Pons (tissue), 1 donor: ENCODE results near the gene DLX3.
A peak's percentile ranks its signal among the peaks of the same experiment; 100 is the strongest.
"Not testable (repeated sequence)": the region's sequence is repeated elsewhere in the genome, so short reads cannot be mapped to it uniquely, and the experiment has no call there.

Experiments used
- DNase-seq: peaks from one replicate; pipeline ENCODE4 v3.0.0-alpha.2; 2016; ENCODE audit warnings: low spot score

The DLX3 gene

DNA sequence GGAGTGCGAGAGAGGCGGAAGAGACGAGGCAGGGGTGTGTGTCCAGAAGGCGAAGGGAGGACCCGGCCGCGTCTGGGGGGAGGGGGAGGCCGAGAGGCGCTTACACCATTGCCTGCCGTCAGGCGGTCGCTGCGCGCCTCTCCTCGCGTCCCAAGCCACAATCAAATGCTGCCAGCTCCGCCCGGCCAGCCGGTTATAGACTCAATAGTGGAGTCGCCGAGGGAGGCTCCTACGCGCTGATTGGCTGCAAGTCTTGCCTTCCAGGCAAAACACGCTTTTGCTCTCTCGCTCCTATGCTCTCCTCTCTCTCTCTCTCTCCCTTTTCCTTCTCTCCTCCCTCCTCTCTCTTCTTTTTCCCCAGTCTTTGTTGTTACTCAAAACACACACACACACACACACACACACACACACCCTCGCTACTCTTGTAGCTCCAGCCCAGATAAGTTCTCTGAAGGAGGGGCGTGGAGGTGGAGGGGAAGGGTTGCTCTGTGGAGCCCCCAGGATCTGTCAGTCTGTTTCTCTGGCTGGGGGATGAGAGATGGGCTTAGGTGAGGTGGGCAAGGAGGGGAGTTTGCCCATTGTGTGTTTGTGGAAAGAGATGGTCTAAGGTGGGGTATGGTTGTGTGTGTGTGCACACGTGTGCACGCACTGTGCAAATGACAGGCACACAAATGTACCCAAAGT, at the start of gene DLX3:
DLX3 (minus strand) TSS at position 170 of the 684 bp plus-strand sequence. CDS start 226 bp downstream, outside the sequence.
- DNase-seq = no peak

DNA sequence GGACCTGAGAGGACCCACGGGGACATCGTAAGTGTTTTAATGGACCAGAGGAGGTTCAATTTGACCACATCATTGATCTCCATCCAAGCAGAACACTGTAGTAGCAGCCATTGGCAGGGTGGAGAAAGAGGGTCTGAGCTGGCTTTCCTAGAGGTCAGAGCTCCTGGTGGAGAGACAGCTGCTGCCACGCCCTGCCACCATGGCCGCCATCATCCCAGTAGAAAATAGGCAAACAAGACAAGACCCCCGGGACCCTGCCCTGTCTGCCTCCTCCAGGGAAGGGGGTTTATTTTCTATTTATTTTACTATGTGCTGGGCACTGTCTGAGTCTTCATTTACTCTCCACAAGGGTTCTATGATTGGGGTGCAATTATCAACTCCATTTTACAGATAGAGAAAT, 49.5 kb upstream of the DLX3 start:
- no peak for DNase-seq

DNA sequence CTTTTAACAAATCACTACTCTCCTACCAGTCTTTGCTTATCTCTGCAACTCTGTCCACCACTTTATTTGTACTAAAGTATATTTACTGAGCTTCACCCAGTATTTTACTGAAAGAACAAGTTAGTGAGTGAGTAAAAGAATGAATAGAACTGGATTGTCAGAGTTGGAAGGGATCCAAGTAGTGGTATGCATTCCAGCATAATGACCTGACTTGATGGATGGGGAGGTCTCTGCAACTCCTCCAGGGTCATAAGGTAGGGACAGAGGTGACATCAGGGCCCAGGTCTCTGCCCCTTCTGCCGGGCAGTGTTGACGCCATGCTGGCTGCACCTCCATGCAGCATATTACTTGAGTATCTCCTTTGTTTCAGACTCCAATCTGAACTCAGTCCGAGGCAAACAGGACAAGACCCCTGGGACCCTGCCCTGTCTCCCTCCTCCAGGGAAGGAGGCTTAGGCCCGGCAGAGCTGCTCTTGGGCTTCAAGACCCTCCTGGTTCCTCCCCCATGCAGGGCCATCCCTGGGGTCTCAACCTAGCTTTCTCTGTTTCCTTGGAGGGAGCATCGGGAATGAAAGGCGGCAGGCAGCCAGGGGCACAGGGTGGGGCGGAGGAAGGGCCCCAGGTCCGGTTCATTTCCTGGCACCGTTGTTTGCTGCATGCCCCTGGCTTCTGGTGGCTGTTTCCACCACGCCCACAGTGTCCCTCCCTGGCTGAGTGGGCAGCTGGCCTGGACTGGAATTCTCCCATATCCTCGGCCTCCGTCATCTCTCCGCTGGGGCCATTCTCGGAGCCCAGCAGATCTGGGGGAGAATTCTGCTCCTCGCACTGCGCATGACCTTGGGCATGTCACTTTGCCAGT, 48.5 kb upstream of the DLX3 start:
- DNase-seq = no peak

DNA sequence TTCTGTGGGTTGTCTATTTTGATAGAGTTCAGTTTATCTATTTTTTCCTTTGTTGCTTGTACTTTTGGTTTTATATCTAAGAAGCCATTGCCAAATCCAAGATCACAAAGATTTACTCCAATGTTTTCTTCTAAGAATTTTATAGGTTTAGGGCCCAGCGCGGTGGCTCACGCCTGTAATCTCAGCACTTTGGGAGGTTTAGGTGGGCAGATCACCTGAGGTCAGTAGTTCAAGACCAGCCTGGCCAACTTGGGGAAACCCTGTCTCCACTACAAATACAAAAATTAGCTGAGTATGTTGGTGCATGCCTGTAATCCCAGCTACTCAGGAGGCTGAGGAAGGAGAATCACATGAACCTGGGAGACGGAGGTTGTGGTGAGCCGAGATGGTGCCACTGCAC, 47.2 kb upstream of the DLX3 start:
- no peak for DNase-seq

DNA sequence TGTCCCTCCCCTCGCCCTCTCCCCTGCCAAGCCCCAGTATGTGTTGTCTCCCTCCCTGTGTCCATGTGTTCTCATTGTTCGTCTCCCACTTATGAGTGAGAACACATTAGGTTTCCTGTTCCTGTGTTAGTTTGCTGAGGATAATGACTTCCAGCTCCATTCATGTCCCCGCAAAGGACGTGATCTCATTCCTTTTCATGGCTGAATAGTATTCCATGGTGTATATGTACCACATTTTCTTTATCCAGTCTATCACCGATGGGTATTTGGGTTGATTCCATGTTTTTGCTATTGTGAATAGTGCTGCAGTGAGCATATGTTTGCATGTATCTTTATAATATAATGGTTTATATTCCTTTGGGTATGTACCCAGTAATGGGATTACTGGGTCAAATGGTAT, 45.5 kb upstream of the DLX3 start:
- DNase-seq = not testable (repeated sequence)

DNA sequence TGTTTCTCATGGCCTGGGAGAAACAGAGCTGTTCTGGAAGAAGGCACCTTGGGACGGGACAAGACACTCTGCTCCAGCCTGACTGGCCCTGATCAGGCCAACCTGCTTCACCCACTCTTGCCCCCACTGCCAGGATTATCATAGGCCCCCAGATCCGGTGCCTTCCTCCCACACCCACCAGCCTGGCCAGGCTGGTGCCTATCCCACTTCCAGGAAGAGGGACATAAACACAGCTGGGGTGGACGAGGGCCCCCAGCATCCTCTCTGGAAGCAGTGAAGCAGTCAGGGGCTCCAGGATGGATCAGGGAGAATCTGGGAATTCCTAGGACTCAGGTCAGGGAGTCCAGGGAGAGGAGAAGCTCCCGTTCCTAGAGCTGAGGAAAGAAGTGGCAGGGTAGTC, 44.0 kb upstream of the DLX3 start:
- DNase-seq = no peak

DNA sequence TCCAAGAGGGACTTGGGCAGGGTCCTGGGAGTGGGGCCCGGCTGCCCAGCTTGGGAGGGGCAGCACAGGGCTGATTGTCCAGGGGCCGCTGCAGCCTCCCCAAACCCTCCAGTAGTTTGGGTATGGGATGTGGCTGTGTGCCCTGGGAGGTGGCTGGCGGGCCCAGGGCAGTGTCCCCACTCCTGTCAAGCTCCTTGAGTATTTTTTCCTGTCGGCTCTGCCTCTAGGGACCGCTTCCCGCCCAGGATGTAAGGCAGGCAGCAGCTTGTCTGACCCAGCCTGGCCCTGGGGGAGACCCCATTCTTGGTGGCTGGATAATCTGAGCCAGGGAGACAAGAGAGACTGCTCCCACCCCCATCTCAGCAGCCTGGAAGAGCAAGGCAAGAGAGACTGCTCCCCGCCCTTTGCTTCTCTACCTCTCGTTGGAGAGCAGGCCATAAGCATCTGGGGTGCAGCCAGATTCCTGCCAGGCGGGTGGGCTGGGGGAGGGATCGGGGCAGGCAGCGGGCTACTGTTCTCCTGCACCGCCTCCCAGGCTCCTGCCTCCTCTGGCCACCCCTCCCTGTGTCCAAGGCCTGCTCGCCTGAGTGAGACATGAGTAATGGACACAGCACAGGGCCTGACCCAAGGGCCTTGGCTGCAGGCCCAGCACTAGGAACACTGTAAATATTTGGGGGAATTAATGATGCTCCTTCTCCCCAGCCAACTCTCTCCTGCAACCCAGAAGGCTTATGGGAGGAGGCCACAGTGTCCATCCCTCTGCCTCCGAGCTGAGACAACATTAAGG, 42.5 kb upstream of the DLX3 start:
- DNase-seq = no peak

DNA sequence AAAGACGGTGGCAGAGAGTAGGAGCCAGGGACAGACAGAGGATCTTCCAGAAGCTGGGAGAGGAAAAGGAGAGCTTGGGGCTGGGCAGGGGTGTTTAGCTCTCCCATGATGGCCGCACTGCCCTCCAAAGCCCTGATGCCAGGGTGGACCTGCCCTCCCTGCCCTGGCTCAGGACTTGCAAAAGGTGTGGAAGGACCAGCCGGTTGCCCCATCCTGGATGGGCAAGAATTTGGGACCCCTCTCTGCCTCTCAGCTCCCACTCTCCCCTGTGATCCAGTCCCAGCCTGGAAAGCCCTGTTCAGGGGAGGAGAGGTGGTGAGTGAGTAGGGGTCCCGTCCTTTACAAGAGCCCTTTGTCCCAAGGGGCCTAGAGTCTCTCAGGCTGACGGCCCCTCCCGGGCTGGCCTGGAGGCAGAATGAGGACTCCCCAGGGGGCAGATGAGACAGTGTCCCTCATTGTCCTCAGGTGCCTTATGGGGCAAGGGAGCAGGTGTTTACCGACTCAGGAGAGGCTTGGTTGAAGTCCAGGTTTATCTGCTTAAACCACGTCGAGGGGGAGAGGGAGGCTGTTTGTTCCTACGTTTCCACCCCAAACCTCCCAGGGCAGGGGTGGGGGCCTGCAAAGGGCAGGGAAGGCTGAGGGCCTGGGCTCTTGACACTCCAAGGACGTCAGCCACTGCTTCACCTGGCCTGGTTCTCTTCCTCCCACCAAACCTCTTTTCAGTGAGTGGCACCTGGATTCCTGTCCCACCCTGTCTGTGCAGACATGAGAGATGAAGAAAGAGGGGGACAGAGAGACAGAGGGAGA, 41.6 kb upstream of the DLX3 start:
- DNase-seq = no peak

DNA sequence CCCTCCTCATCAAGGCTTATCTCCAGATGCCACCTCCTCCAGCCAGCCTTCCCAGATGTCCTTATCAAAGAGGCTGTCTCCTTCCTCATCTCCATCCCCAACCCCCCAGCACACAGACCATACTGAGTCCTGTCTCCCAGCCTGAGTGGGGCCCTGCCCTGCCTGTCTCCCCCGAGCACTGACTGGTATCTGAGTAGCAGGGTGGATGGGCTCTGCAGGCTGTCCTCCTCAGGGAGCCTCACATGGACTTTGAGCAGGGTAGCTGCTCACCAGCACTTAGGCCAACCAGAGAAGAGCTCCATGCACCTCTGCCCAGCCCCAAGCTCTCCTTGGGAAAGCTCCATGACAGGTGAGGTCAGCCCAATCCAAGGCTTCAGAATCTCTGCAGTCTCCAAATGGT, 40.9 kb upstream of the DLX3 start:
- no peak for DNase-seq

DNA sequence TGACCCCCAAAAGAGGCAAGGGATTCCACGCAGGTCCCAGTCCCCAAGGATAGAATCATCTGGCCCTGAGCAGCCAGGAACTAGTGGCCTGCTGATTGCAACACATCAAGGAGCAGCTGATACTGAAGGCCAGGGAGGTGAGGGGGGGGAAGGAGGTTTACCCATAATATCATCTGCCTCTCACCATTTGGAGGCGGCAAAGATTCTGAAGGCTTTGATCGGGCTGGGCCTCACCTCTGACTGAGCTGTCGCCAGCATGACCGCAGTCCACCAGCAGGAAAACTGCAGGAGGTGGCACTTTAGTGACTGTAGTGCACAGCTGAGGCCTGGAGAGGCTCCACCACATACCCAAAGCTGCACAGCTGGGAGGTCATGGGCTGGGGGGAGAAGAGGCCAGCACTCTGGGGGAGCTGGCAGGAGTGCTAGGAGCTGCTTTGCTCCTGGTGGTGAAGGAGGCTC, 40.4 kb upstream of the DLX3 start:
- no peak for DNase-seq

DNA sequence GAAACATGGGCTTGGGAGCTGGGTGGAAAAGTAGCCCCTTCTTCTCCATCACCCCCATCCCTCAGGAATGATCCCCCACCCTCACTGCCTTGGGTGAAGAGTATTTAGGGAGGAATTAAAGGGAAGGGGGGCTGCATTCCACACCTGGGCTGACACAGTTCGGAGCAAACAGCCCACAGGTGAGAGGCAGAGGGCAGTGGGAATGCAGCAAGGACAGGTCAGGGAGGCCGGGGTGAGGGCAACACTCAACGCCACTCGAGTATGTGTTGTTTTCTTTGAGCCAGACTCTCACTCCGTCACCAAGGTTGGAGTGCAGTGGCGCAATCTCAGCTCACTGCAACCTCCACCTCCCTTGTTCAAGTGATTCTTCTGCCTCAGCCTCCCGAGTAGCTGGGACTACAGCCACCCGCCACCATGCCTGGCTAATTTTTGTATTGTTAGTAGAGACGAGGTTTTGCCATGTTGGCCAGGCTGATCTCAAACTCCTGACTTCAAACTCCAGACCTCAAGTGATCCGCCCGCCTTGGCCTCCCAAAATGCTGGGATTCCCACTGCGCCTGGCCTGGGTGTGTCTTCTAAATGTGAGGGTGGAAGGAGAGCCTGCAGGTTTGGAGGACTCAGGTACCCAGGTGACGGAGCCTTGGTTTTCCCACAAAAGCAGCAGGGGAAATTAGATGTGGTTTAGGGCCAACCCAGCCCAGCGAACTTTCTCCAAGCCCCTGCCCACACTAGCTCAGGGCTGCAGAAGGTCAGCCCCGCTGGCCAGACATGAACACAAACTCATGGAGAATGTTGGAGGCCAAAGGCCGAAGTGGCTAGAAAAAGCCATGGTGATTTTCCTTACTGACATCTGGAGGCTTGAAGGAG, 39.7 kb upstream of the DLX3 start:
- DNase-seq = no peak

DNA sequence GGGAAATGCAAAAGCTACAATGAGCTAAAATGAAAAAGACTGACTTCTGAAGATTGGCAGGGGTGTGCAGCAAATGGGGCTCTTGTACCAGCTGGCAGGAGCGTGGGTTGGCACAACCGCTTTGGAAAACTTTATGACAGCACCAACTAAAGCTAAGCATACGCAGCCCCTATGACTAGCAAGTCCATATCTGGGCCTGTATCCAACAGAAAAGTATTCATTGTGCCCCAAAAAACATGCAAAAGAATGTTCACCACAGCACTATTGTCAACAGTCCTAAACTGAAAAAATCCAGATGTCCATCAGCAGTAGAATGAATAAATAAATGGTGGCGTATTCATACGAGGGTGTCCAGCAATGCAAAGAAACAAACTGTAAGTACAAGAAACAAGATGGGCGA, 38.3 kb upstream of the DLX3 start:
- DNase-seq = no peak

DNA sequence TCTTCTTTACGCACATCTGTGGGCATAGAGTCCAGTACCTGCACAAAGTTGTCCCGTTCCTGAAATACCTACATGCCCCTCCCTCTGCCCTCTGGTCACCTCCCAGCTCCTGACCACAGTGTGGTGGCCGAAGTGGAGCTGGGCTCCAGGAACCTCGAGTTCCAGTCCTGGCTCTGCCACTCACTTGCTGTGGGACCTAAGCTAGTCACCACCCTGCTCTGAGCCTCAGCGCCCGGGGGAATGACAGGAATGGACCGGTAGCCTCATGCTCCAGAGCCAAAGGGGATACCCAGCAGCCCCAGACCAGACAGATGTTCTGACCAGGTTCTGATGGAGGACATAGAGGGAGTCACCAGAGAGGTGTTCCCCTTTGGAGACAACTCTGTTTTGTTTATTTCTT, 34.2 kb upstream of the DLX3 start:
- DNase-seq = no peak

DNA sequence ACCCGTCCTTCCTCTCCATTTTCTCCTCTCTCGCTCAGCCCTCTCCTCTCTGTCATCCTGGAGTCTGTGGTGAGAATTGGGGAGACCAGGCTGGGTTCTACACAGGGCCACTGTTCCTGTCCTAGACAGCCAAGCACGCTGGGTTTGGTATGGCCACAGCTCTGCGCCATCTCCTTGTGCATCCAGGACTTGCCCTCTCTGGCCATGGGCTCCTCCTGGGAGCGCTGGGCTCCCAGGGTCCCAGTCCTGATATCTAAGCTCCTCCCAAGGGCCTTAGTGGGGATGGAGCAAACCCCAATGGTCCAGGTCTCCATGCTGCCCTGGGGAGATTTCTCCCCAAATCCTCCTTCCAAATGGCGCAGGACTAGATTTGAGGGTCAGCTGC, 33.7 kb upstream of the DLX3 start:
- no peak for DNase-seq

DNA sequence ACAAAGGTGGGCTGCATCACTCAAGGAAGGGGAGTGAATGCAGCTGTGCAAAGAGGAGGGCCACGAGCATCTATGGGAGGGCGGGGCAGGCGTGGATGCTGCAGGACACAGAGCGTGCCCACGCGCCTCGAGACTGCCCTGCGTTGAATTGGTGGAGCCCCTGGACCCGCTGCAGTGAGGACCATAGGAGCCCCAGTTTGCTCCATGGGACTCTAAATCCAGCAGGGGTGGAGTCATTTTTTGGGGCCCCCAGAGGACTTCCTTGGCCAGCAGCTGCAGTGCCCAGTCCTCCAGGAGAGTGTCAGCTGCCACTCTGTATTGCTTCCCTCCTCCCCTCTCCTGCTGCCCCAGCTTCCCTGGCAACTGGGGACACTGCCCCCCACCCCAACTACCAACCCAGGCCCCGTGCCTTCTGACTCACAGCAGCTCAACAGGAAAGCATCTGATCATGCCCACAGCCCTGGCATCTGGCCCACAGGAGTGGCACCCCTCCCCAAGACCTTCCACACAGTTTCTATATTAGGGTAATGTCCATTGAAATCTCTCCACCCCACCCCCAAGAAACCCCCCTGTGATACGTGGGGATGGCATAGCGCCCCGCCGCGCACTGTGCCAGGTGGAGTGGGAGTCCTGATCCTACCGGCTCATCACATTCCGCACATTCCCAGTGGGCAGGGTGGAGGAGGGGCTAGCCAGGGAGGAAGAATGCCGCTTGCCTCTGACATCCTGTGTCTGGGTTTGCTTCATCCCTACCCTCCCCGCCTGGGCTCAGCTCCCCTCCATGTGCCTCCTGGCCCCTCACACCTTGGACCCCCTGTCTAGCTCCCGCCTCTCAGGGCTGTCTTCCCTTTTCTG, 33.1 kb upstream of the DLX3 start:
- DNase-seq = no peak

DNA sequence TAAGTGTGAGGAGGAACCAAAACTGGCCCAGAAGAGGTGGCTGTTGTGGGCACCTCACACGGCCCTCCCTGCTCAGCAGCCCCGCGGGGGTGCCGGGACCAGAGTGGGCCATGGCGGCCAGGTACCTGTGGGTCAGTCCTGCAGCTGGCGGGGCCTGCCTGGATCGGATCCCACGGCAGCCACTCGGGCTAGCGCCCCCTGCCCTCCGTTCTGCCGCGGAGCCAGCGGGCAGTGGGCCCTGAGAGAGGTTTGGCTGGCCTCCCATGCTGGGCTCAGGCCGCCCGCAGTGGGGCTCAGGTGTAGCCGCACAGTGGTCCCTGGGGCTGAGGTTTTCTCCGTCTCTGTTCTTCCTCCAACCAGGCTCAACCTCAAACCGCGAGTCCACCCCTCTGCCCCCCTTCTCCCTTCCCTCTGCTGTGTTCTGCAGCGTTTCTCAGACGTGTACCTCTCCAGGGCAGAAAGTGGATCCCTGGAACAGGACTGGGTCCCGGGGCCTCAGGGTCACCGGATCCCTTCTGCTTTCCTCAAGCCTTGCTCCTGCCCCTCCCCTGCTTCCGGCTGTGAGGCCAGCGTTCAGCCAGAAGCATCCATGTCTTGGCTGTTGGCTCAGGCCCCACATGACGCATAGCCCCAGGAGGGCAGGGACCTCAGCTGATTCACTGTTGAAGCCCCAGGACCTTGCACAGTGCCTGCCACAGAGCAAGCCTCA, 32.3 kb upstream of the DLX3 start:
- no peak for DNase-seq

DNA sequence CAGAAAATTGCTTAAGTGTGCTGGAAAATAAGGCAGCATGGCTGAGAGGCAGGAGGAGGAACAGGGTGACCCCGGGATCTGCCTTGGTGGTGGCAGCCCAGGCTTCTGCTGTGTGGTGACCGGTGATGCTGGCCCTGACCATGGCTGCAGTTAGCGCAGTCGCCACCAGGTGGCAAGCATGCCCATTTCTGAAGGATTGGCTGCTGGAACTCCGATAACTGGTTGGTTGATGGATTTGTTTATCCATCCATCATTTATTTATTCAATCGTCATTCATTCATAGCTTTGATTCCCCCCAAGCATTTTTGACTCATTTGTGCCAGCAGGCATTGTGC, 31.8 kb upstream of the DLX3 start:
- DNase-seq = peak; percentile 51

DNA sequence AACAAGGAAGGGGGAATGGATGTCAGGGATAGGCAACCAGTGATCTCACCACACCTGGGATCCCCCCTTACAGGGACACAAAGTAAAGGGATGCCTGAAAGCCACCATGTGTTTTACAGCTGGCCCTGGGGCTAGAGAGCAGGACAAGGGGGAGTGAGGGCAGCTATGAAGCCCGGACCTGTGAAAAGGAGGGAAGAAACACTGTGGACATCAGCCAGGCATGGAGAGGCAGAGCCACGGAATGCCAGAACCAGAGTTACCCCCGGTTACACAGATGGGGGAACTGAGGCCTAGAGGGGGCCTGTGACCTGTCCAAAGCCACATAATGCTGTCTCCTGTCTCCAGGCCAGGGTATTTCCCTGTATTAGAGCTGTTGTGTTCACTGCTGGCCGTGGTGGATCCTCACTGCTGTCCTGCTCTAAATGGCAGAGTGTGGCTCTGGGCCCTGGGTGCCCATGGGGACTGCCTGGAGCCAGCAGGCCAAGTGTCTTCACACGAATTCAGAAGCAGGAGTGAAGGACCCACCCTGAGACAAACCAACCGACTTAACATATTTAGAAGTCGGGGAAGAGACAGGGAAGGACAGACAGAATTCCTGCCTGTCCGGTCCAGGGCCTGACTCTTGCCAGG, 31.1 kb upstream of the DLX3 start:
- no peak for DNase-seq

DNA sequence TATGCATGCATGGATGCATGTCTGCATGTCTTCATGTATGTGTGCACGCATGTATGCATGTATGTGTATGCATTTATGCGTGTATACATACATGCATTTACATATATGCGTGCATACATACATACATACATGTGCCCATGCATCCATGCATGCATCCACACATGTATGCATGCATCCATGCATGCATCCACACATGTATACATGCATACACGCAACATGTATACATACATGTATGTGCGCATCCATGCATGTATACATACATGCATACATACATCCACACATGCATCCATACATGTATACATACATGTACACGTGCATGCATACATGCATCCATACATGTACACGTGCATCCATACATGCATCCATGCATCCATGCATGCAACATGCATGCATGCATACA, 29.8 kb upstream of the DLX3 start:
- no peak for DNase-seq
